Thoracic aorta (tissue), 2 donors: ENCODE measurements around the gene FBXL4. TPM values are rescaled to one million over a fixed set of nuclear protein-coding genes. Genes with fewer than 3 reads are reported as not detected.
A peak's percentile ranks its signal among the peaks of the same experiment; 100 is the strongest.

Experiments used
- ATAC-seq: fragments of 150-250 bp; one replicate; pipeline ENCODE4 v1.8.0; 2017; ENCODE audit warnings: low read depth; ENCODE audit not compliant: insufficient number of reproducible peaks, low FRiP score
- DNase-seq: peaks from one replicate; pipeline ENCODE4 v3.0.0-alpha.2; 2020; ENCODE audit warnings: low spot score
- H3K27ac ChIP-seq, 2 donors: fragments of 200-600 bp; sonication (generic); 1 replicate in 1 of 2; 2 replicates in 1 of 2; pipeline ENCODE4 v1.5.1; 2016; ENCODE audit warnings: mild to moderate bottlenecking in 2 of 2, moderate library complexity in 2 of 2
- H3K27me3 ChIP-seq: fragments of 200-600 bp; sonication (generic); replicated peaks from 2 replicates; pipeline ENCODE4 v1.6.0; 2016; ENCODE audit warnings: mild to moderate bottlenecking; ENCODE audit not compliant: insufficient read depth
- H3K36me3 ChIP-seq: fragments of 200-600 bp; sonication (generic); one replicate; pipeline ENCODE4 v1.5.1; 2016
- H3K4me1 ChIP-seq, 2 donors: fragments of 200-600 bp; sonication (generic); 1 replicate in 1 of 2; 2 replicates in 1 of 2; pipeline versions ENCODE4 v1.5.1 to v1.6.0; 2016; ENCODE audit warnings: low read depth in 2 of 2, mild to moderate bottlenecking in 1 of 2; ENCODE audit not compliant: control insufficient read depth in 1 of 2
- H3K4me3 ChIP-seq: fragments of 200-600 bp; sonication (generic); 2 replicates; pipeline ENCODE4 v1.5.1; 2016; ENCODE audit warnings: mild to moderate bottlenecking
- H3K9me3 ChIP-seq: fragments of 200-600 bp; sonication (generic); 2 replicates; pipeline ENCODE4 v1.5.1; 2016
- total RNA-seq, 2 donors: library from RNA; depleted of rRNA; stranded (reverse); fragments of >200 nt; gene quantifications; one replicate each; pipeline versions ENCODE4 v1.1.0 to v1.2.3, GENCODE V29; 2016
- TF ChIP-seq, protein P1 (sequence below): fragments of 200-600 bp; sonication (generic); IDR thresholded peaks from one replicate; pipeline ENCODE4 v1.5.1; 2019; ENCODE audit warnings: antibody characterized with exemption

Gene FBXL4
- total RNA-seq, 2 donors from 2014 or later = 18.3 to 31.7 TPM

DNA sequence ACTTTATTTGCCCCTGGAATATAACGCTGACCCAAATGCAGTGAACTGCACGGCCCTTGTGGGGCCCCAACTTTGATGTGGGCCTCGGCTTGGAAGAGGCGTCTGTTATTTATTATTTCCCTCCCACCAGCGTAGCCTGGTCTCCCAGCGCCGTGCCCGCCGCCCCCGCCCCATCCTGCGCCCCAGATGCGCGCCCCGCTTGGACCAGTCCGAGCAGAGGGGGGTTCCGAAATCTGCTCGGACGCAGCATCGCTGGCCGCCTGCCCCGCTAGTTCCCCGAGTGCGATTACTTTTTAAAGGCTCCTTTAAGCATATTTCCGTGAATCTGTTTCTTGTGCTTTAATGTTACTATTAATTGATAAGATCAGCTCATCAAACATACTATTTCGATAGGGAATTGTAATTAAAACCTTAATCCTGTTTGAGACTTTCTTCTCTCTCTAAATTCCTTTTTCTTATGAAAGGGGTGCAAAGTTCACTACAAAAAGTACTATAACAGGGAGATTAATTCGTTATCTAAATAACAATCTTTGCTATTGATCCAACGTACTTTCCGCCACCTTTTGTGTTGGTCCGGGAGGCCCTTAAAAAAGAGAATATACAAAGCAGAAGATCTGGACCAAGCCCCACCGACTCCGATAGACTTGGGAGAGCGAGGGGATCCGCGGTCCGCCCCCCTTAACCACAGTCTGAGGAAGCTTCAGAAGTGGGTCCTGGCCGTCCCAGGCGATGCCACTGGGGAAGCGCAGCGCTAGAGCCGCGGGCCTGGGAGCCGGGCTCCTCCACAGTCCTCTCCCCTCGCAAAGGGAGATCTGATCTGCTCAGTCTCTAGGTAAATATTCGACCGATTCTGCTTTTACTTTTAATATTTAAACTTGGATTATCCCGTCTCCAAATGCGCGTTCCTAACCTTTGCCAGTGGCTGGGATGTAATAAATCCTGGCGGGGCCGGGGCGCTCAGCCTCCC, 103.2 kb downstream of the FBXL4 start:
- Histone ChIP-seq H3K4me3 (peak overlapping the region; percentile 57), H3K27me3 (peaks cover 38% of the 10 kb centered on the region), H3K4me1 (peaks cover 12 to 33% of the 10 kb centered on the region in 2 donors), H3K9me3 (no peaks in the 10 kb centered on the region), H3K36me3 (no peaks in the 10 kb centered on the region), H3K27ac (peak overlapping the region in 1 of 2 donors; percentile 31)
- no peak for ATAC-seq
- DNase-seq = no peak
- TF ChIP-seq, protein P1, sequence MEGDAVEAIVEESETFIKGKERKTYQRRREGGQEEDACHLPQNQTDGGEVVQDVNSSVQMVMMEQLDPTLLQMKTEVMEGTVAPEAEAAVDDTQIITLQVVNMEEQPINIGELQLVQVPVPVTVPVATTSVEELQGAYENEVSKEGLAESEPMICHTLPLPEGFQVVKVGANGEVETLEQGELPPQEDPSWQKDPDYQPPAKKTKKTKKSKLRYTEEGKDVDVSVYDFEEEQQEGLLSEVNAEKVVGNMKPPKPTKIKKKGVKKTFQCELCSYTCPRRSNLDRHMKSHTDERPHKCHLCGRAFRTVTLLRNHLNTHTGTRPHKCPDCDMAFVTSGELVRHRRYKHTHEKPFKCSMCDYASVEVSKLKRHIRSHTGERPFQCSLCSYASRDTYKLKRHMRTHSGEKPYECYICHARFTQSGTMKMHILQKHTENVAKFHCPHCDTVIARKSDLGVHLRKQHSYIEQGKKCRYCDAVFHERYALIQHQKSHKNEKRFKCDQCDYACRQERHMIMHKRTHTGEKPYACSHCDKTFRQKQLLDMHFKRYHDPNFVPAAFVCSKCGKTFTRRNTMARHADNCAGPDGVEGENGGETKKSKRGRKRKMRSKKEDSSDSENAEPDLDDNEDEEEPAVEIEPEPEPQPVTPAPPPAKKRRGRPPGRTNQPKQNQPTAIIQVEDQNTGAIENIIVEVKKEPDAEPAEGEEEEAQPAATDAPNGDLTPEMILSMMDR = no peak

DNA sequence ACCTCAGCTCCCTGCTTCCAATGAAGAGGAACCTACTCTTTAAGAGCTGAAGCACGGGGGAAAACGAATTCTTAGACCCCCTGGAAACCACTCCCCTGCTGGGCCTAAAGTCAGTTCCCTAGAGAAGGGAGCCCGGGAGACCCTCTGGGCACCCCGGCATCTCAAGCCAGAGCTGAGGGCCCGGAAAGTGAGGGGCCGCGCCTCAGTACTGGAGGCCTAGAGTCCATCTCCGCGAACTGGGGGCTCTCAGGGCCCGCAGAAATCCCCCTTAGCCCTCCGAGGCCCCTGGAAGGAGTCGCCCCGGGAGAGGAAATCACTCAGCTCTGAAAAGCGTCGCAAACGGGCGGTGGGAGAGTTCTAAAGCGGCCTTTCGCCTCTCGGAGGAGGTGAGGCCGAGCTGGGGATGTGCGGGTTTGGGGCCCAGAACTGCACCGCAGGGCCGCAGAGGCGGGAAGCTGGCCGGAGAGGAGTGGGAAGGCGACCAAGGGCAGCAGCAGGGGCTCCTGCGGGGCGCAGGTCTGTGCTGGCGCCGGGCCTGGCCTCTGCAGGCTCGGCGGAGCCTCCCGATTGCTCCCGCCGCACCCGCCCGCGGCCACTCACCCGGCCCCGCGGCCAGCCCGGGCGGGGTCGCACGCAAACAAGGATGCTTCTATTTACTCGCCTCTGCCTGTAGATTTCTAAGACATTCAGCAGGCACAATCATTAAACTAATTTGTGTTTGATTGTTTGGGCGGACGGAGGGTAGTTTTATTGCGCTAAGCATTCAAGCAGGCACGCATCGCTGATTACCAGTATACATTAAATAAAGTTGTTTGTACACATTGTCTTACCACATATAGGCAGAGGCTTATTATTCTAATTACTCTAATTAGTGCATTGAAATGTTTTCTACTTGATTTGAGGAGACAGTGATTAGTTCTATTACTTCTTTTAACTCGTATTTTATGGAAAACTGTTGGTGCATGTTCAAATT, 104.2 kb downstream of the FBXL4 start:
- H3K27me3 ChIP-seq = peaks cover 46% of the 10 kb centered on the region
- H3K27ac ChIP-seq = no peak overlapping the region
- no peak for DNase-seq
- TF ChIP-seq, protein P1 = no peak
- no peaks in the 10 kb centered on the region for H3K9me3 ChIP-seq
- H3K4me3 ChIP-seq = no peak overlapping the region
- H3K36me3 ChIP-seq = no peaks in the 10 kb centered on the region
- peaks cover 12 to 31% of the 10 kb centered on the region in 2 donors for H3K4me1 ChIP-seq
- no peak for ATAC-seq

DNA sequence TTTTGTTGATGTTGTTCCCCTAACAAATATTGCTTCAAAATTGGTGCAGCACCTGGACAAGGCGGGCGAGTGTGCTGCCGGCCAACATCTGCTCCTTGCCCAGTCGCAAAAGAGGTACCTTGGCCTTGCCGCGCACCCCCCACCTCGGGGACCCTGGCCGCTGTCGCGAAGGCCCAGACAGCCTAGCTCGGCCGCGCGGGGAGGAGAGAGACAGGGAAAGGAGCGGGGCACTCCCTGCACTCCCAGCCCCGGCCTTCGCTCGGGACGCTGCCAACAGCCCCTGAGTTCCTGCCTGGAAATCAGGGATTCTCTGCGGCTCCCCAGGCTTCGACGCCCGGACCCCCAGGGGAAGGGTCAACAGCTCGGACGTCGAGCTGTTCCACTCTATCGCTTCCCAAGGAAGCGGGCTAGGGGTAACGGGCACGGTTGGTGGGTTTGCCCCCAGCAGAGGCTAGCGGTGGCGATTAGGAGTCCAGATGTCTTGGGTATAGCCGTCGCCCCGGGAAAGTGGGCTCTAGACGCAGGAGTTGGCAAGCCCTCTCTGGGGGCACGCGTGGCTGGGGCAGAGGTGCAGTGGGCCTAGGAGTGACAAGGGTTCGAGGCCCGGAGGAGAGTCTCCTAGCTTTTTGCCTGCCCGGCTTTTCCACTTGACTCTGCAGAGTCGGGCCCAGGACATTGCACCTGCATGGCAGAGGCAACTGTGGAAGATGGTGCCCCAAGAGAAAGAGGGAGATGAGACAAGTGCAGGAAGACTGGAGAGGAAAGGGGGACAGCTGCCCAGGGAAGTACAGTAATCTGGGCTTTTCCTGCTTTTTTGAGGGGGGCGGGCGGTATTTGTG, 105.2 kb downstream of the FBXL4 start:
- no peak for DNase-seq
- no peaks in the 10 kb centered on the region for H3K9me3 ChIP-seq
- H3K27ac ChIP-seq = no peak overlapping the region
- H3K36me3 ChIP-seq = no peaks in the 10 kb centered on the region
- TF ChIP-seq, protein P1 = no peak
- ATAC-seq = no peak
- no peak overlapping the region for H3K4me3 ChIP-seq
- H3K4me1 ChIP-seq = peaks cover 12 to 21% of the 10 kb centered on the region in 2 donors
- H3K27me3 ChIP-seq = peaks cover 53% of the 10 kb centered on the region

DNA sequence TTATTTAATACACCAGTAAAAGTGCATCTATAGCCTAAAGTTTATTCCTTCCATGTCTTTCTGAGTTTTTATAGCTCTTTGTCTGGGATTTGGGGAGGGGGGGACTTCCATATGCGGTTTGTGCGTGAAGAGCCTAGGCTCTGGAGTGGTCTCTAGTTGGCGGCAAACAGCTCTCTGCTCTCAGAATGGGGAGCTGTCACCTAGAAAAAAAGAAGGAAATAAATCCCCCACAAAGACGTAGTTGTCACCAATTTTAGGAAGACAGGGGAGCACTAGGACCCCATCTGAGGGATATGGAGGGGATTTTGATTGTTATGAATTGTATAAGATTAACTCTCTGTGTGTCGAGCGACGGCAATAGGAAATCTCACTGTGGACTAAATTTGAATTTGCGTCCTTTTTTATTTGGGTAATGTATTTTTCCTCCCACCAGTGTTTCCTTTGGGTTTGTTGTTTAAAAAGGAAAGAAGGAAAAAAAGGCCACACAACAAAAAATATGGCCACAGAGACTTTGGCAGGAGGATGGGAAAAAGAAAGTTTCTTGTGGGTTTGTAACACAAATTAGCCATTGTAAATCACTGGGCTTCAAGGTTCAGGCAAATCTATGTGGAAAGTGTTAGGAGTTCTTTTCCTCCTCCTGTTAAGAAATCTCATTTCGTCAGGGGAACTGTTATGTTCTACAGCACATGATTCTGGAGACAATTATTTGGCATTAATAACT, 106.0 kb downstream of the FBXL4 start:
- H3K36me3 ChIP-seq = no peaks in the 10 kb centered on the region
- peaks cover 12 to 18% of the 10 kb centered on the region in 2 donors for H3K4me1 ChIP-seq
- no peak overlapping the region for H3K27ac ChIP-seq
- no peak for ATAC-seq
- no peaks in the 10 kb centered on the region for H3K9me3 ChIP-seq
- no peak for DNase-seq
- no peak overlapping the region for H3K4me3 ChIP-seq
- peaks cover 61% of the 10 kb centered on the region for H3K27me3 ChIP-seq
- TF ChIP-seq, protein P1 = no peak
